ENCODE measurements around the gene YTHDF1.

DNA sequence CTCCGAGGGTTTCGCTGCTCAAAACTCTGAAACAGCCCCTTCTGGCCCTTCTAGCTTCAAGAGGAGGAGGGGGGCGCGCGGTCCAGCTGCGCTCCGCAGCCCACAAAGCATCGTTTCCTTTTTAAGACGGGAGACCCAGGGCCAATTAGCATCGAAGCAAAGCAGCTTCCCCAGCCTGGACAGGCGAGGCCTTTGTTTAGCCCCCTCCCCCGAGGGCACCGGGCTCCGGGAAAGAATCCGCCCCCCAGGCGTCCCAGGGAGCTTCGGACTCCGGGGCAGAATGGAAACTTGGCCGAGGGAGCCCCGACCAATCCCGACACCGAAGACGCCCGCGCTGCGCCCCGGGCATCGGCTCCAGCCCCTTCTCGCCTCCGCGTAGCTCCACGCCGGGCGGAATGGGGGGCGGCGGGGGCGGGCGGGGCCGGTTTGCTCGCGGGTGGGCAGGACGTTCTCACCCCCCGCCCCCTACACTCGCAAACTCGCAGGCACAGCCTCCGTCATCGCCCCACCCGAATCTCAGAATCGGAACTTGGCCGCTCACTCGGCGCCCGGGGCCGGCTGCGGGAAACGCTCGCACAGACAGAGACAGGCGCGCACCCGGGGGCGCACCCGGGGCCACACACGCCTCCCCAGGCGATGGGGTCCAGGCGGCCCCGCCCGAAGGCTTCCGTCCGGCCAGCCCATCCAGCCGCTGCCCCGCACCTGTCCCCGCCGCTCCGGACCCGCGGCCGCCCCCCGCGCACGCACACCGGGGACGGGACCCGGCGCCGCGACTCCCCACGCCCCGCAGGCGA is 37.7 kb upstream of the YTHDF1 start:
- TF ChIP-seq RARB (CRISPR knock-in tag; IDR thresholded peaks at IDR 0.05): no peak
- TF ChIP-seq, protein P1, sequence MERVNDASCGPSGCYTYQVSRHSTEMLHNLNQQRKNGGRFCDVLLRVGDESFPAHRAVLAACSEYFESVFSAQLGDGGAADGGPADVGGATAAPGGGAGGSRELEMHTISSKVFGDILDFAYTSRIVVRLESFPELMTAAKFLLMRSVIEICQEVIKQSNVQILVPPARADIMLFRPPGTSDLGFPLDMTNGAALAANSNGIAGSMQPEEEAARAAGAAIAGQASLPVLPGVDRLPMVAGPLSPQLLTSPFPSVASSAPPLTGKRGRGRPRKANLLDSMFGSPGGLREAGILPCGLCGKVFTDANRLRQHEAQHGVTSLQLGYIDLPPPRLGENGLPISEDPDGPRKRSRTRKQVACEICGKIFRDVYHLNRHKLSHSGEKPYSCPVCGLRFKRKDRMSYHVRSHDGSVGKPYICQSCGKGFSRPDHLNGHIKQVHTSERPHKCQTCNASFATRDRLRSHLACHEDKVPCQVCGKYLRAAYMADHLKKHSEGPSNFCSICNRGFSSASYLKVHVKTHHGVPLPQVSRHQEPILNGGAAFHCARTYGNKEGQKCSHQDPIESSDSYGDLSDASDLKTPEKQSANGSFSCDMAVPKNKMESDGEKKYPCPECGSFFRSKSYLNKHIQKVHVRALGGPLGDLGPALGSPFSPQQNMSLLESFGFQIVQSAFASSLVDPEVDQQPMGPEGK (CRISPR knock-in tag; IDR thresholded peaks at IDR 0.05; ENCODE audit: borderline replicate concordance): no peak
